HG03066 (cell line): ENCODE results near the gene FITM1.

Source experiments
- ATAC-seq: cut with Tn5 transposase; IDR thresholded peaks from one replicate; pipeline ENCODE4 v1.9.1; 2021; ENCODE audit warnings: low read depth; ENCODE audit not compliant: unreplicated experiment

Gene FITM1

DNA sequence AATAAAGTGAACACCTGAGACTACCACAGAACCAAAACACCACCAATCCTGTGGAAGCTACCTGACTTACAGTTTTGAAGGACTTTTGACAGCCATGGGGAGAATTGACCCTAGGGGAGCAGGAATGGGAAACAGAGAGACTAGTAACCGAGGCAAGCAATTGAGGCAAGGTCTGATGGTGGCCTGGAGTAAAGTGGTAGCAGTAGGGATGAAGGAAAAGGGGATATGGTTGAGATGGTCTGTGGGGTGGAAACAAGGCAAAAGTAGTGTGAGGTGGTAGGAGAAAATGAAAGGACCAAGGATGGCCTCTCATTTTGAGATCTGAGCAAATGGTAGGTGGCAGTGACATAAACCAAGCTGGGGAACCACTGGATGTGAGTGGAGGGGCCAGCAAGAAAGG lies 26.4 kb downstream of the FITM1 start:
- no peak for ATAC-seq

DNA sequence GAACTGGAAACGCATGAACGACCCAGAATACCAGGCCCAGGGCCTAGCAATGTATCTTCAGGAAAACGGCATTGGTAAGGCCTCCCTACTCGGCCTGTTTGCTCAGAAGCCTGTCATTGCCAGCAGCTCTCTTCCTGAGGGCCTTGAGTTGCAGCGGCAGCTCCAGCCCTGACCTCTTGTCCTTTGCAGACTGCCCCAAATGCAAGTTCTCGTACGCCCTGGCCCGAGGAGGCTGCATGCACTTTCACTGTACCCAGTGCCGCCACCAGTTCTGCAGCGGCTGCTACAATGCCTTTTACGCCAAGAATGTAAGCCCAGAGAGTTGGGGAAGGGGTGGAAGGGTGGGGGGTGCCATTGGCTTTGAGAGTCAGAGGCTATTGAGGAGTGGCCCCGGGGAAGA lies 26.9 kb downstream of the FITM1 start:
- ATAC-seq = no peak

DNA sequence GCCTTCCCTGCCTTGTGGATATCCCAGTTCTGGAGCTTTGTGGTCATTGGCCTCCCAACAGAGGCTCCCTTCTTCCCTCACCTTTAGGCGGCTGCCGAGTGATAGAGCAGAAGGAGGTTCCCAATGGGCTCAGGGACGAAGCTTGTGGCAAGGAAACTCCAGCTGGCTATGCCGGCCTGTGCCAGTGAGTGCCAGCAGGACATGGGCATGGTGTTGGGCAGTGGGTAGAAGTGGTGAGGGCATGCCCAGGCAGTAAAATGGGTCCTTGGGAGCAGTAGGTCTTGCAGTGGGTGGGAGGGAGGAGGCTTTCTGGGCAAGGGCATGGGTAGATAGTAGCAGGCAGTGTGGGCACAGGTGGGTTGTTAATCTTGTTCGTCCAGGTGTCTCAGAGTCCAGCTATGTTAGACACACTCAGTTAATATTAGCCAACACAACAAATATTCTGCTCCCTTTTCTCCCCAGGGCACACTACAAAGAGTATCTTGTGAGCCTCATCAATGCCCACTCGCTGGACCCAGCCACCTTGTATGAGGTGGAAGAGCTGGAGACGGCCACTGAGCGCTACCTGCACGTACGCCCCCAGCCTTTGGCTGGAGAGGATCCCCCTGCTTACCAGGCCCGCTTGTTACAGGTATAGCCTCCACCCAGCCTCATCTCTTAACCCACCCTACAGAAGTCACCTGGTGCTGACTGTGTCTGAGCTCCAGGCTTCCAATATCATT lies 29.5 kb downstream of the FITM1 start:
- ATAC-seq = no peak

DNA sequence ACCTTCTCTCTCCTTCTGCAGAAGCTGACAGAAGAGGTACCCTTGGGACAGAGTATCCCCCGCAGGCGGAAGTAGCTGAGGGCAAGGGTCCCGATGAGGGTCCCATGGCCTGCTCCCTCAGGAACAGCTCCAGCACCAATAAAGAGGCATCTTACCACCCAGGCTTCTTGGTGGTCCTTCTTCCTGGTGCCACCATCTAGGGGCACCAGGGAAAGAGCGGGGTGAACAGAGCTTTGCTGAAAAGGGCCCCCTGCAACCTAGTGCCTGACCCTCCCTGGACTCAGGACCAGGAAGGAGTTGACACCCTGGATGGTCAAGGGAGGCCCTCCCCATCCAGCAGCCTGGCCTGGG lies 30.0 kb downstream of the FITM1 start:
- no peak for ATAC-seq

DNA sequence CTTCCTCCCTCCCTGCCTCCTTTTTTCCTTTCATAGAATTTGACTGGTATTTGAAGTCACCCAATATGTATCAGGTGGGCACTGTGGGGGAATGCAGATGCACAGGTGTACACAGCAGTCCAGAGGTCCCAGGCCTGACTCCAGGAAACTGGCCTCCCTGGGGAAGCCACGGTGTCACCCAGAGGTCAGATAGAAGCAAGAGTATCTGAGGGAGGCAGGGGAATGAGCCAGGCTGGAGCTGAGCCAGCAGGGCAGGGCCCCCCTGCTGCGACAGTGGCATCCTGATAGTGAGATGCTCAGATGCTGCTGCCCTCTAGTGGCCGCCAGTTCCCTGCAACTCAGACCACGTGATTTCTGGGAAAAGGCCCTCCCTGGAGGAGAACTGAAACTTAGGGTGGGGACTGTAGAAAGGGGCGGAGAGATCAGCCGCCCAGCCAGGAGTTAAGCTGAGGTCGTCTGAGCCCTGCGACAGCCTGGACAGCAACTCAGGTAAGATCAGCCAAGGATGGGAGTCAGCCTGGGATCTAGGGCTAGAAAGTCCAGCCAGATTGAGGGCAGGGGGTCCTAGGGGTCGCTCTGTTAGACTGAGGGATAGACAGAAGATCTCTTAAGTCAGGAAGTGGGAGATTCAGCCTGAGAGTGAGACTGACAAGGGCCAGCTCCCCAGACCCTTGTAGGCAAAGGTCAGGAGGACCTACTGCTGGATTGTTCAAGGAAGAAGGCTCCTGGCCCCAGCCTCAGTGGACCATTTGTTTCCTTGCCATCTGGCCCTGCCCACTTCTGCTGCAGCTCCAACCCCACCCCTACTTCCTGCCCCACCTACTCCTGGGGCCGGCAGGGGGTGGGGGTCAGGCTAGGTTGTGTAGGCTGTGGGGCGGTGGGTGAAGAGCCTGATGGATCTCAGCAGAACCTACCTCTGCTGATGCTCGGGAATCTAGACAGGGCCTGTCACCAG lies 30.7 kb downstream of the FITM1 start, which contains the start of gene IRF9:
Gene IRF9 (plus strand): TSS at position 416 of the 955 bp plus-strand sequence. CDS start 880 bp downstream, outside the sequence.
- ATAC-seq = peak; percentile 82

DNA sequence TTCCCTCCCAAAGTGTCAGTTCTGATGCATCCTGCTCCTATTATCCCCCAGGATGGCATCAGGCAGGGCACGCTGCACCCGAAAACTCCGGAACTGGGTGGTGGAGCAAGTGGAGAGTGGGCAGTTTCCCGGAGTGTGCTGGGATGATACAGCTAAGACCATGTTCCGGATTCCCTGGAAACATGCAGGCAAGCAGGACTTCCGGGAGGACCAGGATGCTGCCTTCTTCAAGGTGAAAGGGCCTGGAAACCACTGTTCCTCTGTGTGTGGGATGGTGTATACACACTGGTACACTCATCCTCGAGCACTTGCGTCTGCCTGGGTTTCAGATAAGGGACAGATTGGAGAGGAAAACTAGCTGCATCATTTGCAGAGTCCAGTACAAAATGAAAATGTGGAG lies 31.6 kb downstream of the FITM1 start:
- ATAC-seq = no peak

DNA sequence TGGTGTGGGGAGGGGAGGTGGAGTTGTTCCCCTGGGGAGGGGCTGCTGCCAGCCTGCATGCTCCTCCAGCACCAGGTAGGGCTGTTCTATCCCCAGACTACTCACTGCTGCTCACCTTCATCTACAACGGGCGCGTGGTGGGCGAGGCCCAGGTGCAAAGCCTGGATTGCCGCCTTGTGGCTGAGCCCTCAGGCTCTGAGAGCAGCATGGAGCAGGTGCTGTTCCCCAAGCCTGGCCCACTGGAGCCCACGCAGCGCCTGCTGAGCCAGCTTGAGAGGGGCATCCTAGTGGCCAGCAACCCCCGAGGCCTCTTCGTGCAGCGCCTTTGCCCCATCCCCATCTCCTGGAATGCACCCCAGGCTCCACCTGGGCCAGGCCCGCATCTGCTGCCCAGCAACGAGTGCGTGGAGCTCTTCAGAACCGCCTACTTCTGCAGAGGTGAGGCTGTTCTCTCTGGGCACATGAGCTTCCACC lies 34.1 kb downstream of the FITM1 start:
- no peak for ATAC-seq

DNA sequence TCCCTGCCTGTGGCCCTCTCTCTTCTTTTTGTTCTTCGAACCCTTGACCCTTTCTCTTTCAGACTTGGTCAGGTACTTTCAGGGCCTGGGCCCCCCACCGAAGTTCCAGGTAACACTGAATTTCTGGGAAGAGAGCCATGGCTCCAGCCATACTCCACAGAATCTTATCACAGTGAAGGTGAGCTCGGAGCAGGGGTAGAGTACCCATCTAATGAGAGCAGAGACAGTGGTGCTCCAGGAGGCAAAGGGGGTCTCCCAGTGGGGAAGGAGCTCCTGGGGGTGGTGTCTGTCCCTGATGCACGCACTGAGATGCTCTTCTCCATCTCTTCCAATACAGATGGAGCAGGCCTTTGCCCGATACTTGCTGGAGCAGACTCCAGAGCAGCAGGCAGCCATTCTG lies 35.3 kb downstream of the FITM1 start:
- no peak for ATAC-seq

DNA sequence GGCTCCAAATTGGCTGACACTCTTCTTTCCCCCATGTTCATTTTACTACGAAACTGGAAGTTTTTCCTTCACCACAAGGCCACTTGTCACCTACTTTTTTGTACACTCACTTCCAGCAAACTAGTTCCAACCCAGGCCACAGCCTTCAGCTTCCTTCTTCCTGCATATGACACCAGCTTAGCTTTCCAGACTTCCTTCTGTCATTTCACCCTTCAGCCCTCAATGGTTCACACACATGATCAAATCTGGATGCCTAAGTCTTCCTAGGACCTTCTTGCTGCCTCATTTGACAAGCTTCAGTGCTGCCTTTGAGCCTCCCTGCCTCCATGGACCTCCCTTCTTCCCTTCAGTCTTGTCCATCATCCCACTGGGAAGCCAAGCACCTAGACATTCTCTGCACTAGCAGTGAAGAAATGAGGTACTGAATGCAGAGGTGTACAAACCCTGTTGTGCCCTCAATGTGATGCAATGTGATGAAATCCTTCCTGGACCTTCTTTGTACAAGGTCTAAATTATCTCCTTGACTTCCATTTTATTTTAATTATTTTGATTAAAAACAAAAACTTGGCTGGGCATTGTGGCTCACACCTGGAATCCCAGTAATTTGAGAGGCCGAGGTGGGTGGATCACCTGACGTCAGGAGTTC lies 37.1 kb downstream of the FITM1 start:
- no peak for ATAC-seq

DNA sequence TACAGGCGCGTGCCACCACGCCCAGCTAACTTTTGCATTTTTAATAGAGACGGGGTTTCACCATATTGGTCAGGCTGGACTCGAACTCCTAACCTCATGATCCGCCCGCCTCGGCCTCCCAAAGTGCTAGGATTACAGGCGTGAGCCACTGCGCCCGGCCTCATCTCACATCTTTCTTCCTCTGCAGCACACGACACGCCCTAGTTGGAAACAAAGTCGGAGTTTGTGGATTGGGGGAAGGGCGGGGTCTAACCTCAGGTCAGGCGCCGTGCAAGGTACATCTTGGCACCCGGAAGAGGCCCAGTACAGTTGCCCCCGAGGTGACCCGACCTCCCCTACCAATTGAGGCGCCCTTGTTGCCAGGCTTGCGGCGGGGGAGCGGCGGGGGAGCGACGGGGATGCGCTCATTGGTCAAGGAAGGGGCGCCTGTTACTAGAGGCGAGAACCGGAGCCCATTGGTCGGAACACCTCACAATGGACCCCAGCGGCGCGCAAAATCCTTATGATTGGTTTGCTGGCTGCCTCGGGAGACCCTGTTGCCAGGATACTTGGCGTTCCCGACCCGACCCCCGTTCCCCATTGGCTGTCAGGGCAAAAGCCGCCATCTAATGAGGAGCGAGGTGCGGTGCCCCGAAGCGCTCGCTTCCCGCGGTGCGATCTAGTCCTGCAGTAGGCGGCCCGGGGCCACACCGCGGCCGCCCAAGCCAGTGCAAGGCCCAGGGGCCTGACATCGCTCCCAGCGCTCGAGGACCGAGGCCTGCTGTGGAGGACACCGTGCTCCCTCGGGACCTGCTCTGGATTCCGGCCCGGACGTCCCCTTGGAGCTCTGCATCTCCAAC lies 41.2 kb downstream of the FITM1 start, which contains the start of gene REC8:
Gene REC8 (plus strand): TSS at position 659 of the 839 bp plus-strand sequence. CDS start 473 bp downstream, outside the sequence.
- peak; percentile 88 for ATAC-seq

DNA sequence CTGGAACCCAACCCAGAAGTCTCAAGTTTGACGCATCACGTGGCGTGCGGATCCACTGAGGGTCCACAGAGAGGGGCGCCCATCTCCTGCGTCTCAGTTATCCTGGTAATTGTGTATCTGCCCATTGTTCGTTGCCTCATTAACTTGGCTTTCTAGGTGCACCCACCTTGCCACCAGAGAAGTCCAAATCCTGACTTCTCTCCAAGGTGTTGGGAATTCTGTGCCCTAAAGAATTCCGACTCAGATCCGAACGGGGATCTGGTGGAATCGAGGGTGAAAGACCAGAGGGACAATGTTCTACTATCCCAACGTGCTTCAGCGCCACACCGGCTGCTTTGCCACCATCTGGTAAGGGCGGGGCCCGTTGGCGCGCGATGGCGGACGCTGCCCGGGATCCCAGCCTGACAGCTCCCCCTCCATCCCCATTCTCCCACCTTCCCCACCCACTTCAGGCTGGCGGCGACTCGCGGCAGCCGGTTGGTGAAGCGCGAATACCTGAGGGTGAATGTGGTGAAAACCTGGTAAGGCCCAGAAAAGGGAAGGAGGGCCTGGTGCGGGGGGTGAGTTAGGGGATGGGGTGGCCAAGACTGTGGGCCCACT lies 41.9 kb downstream of the FITM1 start:
- ATAC-seq = no peak

DNA sequence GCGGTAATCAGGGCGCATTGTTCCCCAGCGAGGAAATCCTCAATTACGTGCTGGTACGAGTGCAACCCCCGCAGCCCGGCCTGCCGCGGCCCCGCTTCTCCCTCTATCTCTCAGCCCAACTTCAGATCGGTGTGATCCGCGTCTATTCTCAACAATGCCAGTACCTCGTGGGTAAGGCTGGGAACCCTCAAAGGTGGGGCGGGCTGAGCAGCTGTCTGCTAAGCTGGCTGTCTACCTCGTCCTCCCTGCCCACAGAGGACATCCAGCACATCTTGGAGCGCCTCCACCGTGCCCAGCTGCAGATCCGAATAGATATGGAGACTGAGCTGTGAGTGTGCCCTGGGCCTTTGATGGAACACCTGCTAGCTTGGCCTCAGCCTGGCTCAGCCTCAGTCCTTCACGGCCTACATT lies 42.4 kb downstream of the FITM1 start:
- no peak for ATAC-seq

DNA sequence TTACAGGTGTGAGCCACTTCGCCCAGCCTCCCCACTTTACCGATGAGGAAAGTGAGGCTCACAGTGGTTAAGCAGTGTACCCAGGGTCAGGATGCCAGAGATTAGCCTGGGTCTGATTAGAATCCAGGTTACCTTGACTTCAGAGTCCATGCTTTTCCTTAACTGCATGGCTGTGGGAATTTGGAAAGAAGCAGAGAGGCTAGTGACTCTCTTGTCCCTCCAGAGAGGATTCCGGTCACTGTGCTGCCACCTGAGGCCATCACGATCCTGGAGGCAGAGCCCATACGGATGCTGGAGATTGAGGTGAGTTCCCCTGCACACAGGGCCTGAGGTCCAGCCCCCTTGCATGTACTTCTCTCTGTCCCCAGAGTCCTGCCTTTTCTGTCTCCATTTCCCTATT lies 46.1 kb downstream of the FITM1 start:
- no peak for ATAC-seq

DNA sequence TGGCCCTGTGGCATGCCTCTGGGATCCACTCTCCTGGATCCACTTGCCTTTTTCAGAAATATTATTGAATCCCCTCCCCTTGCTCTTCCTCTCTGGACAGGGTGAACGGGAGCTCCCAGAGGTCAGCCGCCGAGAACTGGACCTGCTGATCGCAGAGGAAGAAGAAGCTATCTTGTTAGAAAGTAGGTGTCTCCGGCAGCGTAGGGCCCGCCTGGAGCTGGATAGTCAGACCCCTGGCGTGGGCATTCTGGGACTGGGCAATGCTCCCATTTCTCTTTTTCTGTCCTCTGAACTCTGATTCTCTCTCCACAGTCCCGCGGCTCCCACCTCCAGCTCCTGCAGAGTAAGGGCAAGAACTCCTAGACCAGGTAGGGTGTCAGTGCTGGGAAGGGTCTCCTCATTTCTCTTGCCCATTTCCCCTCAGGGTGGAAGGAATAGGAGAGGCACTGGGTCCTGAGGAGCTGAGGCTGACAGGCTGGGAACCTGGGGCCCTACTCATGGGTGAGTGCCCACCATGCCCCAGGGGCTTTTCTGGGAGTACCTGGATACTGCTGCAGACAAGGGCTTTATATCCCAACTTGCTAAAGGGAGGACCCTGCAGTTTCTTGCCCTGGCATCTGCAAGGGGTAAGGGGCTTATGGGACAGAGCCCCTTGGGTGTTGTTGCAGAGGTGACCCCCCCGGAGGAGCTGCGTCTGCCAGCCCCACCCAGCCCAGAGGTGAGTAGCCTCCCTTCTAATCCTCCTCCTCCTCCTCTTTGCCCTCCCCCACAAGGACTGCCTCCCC lies 46.8 kb downstream of the FITM1 start:
- no peak for ATAC-seq

DNA sequence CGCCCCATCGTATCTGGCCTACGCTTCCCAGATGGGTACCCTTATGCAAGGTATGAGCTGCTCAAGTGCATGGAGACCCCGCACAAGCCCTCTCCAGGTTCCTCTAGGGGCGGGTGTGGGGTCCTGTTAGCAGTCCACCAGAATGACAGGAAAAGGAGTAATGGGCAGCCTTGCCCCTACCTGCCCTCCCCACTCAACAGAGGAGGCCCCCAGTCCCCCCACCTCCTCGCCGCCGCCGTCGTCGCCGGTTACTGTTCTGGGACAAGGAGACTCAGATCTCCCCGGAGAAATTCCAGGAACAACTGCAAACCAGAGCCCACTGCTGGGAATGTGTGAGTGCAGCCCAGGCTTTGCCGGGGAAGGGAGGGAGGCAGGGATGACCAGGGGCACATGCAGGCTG lies 47.4 kb downstream of the FITM1 start:
- no peak for ATAC-seq

DNA sequence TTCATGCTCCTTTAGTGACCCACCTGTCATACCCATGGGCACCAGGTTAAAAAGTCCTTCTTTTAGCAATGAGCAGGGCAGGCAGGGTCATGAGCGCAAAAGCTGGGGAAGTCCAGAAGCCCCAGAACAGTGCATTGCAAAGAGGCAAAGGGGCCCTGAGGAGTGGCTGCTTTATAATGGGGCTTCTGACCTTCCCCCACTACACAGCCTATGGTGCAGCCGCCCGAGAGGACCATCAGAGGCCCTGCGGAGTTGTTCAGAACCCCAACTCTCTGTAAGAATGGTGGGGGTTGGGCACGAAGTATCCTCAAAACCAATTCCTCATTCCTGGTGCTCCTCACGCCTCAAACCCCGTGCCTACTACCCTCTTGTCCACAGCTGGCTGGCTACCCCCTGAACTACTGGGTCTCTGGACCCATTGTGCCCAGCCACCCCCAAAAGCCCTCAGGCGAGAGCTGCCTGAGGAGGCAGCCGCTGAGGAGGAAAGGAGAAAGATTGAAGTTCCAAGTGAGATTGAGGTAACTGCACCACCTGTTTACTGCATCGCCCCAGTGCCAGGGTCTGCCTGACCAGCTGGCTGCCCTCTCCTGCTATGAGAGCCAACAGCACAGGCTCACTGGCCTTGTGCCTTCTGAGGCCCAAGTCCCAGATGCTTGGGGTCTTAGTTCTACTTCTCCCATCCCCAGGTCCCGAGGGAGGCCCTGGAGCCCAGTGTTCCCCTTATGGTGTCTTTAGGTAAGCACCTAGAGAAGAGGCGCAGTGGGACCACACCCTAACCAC lies 48.1 kb downstream of the FITM1 start:
- ATAC-seq = no peak

DNA sequence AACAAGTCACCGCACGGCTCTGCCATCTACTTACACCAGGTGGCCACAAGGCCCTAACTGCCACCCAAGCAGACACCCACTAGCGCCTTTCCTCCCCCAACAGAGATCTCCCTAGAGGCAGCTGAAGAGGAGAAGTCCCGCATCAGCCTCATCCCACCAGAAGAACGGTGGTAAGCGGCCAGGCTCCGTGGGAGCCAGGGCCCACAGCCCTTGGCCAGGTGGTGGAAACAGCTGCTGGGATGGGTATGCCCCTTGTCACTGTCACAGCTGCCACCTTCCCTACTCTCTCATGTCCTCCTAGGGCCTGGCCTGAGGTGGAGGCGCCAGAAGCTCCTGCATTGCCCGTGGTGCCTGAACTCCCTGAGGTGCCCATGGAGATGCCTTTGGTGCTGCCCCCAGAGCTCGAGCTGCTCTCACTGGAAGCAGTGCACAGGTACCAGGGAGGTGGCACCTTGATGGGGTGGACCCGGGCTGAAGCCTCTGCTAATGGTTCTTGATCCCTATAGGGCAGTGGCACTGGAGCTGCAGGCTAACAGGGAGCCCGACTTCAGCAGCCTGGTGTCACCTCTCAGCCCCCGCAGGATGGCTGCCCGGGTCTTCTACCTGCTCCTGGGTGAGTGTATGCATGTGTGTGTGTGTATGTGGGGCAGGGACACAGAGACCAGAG lies 49.0 kb downstream of the FITM1 start:
- ATAC-seq = no peak
